ENCODE measurements around the gene BNC2.

BNC2 gene

GRCh38 chr9:16809912-16810610, 60.4 kb downstream of the BNC2 start:
- Histone ChIP-seq H3F3A (ENCODE audit: insufficient read depth, low read length) (no peaks in the 10 kb centered on the region), H3K27me3 (ENCODE audit: insufficient read depth, low read length) (no peaks in the 10 kb centered on the region), H3K9ac (ENCODE audit: low read length) (no peak overlapping the region), H4K20me1 (ENCODE audit: insufficient read depth, low read length) (no peaks in the 10 kb centered on the region), H3K36me3 (ENCODE audit: insufficient read depth, low read length) (no peaks in the 10 kb centered on the region), H3K27ac (ENCODE audit: low read depth, low read length, poor library complexity, severe bottlenecking) (no peak overlapping the region), H3K79me2 (ENCODE audit: insufficient read depth, low read length) (no peaks in the 10 kb centered on the region), H2AFZ (ENCODE audit: low read length) (no peak overlapping the region), H3K4me1 (ENCODE audit: insufficient read depth, low read length, severe bottlenecking) (no peaks in the 10 kb centered on the region), H3K4me3 (ENCODE audit: low read depth, low read length, poor library complexity, severe bottlenecking) (no peak overlapping the region), H3K9me2 (ENCODE audit: low read depth, low read length) (no peaks in the 10 kb centered on the region), H3K9me3 (ENCODE audit: low read length) (no peaks in the 10 kb centered on the region), H3K4me2 (ENCODE audit: low read length) (no peak overlapping the region)
- TF ChIP-seq, protein P1, sequence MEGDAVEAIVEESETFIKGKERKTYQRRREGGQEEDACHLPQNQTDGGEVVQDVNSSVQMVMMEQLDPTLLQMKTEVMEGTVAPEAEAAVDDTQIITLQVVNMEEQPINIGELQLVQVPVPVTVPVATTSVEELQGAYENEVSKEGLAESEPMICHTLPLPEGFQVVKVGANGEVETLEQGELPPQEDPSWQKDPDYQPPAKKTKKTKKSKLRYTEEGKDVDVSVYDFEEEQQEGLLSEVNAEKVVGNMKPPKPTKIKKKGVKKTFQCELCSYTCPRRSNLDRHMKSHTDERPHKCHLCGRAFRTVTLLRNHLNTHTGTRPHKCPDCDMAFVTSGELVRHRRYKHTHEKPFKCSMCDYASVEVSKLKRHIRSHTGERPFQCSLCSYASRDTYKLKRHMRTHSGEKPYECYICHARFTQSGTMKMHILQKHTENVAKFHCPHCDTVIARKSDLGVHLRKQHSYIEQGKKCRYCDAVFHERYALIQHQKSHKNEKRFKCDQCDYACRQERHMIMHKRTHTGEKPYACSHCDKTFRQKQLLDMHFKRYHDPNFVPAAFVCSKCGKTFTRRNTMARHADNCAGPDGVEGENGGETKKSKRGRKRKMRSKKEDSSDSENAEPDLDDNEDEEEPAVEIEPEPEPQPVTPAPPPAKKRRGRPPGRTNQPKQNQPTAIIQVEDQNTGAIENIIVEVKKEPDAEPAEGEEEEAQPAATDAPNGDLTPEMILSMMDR (IDR thresholded peaks at IDR 0.05; ENCODE audit: low read length), result no peak
- no peak for TF ChIP-seq EZH2 (IDR thresholded peaks at IDR 0.05; ENCODE audit: borderline replicate concordance, low read length)

DNA sequence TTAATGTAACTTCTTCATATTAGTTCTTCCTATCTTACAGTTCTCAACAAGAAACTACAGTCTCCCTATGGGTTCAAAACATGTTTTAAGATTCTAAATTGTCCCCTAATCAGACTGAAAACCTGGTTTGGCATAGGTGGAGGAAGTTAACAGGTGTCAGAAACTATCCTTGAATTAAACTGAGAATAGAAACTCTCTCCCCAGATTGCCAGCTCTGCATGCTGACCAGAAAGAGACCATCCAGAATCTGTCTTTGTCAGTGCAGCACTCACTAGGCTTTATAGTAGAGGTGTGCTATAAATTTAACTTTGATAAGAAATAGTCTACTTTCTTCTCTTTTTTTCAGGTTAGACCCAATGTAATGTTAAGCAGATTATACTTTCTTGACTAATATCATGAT, 63.8 kb downstream of the BNC2 start:
- Histone ChIP-seq H3K27me3 (ENCODE audit: insufficient read depth, low read length) (no peaks in the 10 kb centered on the region), H3K4me2 (ENCODE audit: low read length) (no peak overlapping the region), H3K4me3 (ENCODE audit: low read depth, low read length, poor library complexity, severe bottlenecking) (no peak overlapping the region), H4K20me1 (ENCODE audit: insufficient read depth, low read length) (no peaks in the 10 kb centered on the region), H3K9me3 (ENCODE audit: low read length) (no peaks in the 10 kb centered on the region), H3K9ac (ENCODE audit: low read length) (no peak overlapping the region), H3K27ac (ENCODE audit: low read depth, low read length, poor library complexity, severe bottlenecking) (no peak overlapping the region), H3K36me3 (ENCODE audit: insufficient read depth, low read length) (no peaks in the 10 kb centered on the region), H3F3A (ENCODE audit: insufficient read depth, low read length) (no peaks in the 10 kb centered on the region), H3K79me2 (ENCODE audit: insufficient read depth, low read length) (no peaks in the 10 kb centered on the region), H3K9me2 (ENCODE audit: low read depth, low read length) (no peaks in the 10 kb centered on the region), H2AFZ (ENCODE audit: low read length) (no peak overlapping the region), H3K4me1 (ENCODE audit: insufficient read depth, low read length, severe bottlenecking) (no peaks in the 10 kb centered on the region)
- no peak for TF ChIP-seq EZH2 (IDR thresholded peaks at IDR 0.05; ENCODE audit: borderline replicate concordance, low read length)
- TF ChIP-seq, protein P1 (IDR thresholded peaks at IDR 0.05; ENCODE audit: low read length), result no peak

GRCh38 chr9:16803648-16804047, 66.8 kb downstream of the BNC2 start:
- Histone ChIP-seq H4K20me1 (ENCODE audit: insufficient read depth, low read length) (no peaks in the 10 kb centered on the region), H3K9me3 (ENCODE audit: low read length) (no peaks in the 10 kb centered on the region), H3K27ac (ENCODE audit: low read depth, low read length, poor library complexity, severe bottlenecking) (no peak overlapping the region), H3K4me2 (ENCODE audit: low read length) (no peak overlapping the region), H3K4me3 (ENCODE audit: low read depth, low read length, poor library complexity, severe bottlenecking) (no peak overlapping the region), H3K9me2 (ENCODE audit: low read depth, low read length) (no peaks in the 10 kb centered on the region), H3K79me2 (ENCODE audit: insufficient read depth, low read length) (no peaks in the 10 kb centered on the region), H2AFZ (ENCODE audit: low read length) (no peak overlapping the region), H3K9ac (ENCODE audit: low read length) (no peak overlapping the region), H3F3A (ENCODE audit: insufficient read depth, low read length) (no peaks in the 10 kb centered on the region), H3K27me3 (ENCODE audit: insufficient read depth, low read length) (no peaks in the 10 kb centered on the region), H3K4me1 (ENCODE audit: insufficient read depth, low read length, severe bottlenecking) (no peaks in the 10 kb centered on the region), H3K36me3 (ENCODE audit: insufficient read depth, low read length) (no peaks in the 10 kb centered on the region)
- TF ChIP-seq EZH2 (IDR thresholded peaks at IDR 0.05; ENCODE audit: borderline replicate concordance, low read length), result no peak
- TF ChIP-seq, protein P1 (IDR thresholded peaks at IDR 0.05; ENCODE audit: low read length), result no peak
